NCI-H510A (cell line): ENCODE measurements around the gene KDM6B.
A peak's percentile ranks its signal among the peaks of the same experiment; 100 is the strongest.

Experiments used
- DNase-seq: peaks from one replicate; lab custom pipeline; 2025; lab: John Stamatoyannopoulos, UW

Gene KDM6B

DNA sequence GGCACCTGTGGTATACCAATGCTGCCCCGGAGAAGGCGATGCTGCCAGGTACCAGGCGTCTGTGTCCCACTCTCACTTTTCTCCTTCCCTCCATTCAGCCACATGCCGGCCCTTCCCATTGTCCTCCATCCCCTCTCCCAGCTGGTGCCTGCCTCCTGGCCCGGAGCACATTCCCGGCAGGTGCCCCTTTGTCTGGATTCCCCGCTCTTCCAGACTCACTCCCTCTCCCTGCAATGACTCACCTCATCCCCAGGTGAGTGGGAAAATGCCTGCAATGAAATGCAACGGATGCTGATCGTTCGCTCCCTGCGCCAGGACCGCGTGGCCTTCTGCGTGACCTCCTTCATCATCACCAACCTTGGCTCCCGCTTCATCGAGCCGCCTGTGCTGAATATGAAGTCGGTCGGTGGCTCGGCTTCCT lies 10.4 kb upstream of the KDM6B start:
- DNase-seq = no peak

DNA sequence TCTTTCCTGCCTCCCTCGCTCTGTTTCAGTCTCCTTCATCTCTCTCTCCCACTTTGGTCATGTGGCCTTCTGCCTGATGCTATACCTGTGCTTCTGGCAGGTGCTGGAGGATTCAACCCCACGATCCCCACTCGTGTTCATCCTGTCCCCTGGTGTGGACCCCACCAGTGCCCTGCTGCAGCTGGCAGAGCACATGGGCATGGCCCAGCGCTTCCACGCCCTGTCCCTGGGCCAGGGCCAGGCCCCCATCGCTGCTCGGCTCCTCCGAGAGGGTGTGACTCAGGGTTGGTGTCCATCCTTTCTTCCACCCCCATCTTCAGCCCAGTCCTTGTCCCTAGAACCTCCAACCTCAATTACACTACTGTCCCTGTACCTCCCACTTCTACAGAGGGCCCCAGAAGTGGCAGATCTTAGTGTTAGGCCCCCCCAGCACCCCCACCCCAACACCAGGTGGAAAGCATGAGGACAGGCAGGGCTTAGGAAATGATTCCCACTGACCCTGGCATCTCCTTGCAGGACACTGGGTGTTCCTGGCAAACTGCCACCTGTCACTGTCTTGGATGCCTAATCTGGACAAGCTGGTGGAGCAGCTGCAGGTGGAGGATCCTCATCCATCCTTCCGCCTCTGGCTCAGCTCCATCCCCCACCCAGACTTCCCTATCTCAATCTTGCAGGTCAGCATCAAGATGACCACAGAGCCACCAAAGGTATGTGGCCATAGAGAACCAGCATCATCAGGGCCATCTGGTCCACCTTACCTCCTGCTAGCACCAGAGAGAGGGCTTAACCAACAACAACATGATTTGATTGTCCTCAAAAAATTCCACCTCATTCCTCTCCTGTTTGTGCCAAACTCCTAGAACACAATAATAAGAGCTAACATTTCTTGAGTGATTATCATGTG lies 9.7 kb upstream of the KDM6B start:
- no peak for DNase-seq

GRCh38 chr17:7825206-7825990 lies 8.6 kb upstream of the KDM6B start:
- peak; percentile 8 for DNase-seq

- no peak for DNase-seq
Observed at GRCh38 chr17:7830616-7831015, 3.4 kb upstream of the KDM6B start.

- no peak for DNase-seq
Observed at GRCh38 chr17:7831233-7831632, 2.8 kb upstream of the KDM6B start.

DNA sequence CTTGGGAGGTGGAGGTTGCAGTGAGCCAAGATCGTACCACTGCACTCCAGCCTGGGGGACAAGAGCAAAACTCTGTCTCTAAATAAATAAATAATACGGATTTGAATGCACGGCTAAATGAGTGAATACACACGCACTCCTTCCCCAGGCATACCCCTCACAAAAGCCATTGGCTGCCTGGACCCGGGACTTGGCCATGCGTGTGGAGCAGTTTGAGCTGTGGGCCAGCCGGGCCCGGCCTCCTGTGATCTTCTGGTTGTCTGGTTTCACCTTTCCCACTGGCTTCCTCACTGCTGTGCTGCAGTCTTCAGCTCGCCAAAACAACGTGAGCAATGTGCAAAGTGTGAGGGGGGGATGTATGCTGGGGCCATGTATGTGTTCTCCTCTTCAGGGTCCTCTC lies 1.6 kb upstream of the KDM6B start:
- DNase-seq = no peak

DNA sequence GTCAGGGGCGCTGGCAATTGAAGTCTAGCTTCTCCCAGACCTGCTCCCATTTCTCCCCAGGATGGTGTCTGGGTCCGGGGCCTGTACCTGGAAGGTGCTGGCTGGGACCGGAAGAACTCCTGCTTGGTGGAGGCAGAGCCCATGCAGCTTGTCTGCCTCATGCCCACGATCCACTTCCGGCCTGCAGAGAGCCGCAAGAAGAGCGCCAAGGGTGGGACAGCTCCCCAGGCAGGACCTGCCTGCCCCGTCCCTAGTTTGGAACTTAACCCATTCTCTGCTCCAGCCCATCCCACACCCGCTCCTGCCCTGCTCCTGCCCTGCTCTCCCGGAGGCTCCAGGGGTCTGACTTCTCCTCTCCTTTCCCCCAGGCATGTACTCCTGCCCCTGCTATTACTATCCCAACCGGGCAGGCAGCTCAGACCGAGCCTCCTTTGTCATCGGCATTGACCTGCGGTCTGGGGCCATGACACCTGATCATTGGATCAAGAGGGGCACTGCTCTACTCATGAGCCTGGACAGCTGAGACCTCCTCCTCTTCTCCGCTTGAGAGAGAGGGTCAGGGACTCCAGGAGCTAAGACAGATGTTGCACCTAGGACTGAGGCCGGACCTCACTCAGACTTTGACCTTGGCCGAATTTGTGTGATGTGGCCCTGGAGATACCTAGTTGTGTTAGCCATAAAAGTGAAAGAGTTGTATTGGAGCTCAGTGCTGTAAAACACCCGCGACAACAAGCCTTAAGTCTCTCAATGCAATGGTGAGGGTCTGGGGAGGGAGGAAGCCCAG lies 814 bp upstream of the KDM6B start:
- no peak for DNase-seq

DNA sequence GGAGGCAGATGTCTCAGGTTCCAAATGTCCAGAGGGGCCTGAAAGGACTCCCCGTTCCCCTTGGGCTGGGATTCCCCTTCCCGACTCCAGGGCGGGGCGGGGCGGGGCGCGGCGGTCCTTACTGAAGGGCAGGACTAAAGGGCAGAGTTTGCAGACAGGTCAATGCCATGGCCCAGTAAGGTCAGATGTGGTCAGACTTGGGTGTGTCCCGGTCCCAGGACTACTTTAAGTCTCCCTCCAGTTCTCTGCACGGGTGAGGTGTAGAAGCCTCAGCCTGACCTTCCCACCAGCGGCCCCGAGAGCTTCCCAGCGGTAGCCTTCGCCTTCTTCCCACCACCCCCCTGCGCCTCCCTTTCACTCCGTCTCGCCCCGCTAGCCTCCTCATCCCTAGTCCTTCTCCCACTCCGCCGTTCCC lies 532 bp downstream of the KDM6B start:
- no peak for DNase-seq

- DNase-seq = peak; percentile 93
Observed at GRCh38 chr17:7834957-7835813, 1.2 kb downstream of the KDM6B start.

DNA sequence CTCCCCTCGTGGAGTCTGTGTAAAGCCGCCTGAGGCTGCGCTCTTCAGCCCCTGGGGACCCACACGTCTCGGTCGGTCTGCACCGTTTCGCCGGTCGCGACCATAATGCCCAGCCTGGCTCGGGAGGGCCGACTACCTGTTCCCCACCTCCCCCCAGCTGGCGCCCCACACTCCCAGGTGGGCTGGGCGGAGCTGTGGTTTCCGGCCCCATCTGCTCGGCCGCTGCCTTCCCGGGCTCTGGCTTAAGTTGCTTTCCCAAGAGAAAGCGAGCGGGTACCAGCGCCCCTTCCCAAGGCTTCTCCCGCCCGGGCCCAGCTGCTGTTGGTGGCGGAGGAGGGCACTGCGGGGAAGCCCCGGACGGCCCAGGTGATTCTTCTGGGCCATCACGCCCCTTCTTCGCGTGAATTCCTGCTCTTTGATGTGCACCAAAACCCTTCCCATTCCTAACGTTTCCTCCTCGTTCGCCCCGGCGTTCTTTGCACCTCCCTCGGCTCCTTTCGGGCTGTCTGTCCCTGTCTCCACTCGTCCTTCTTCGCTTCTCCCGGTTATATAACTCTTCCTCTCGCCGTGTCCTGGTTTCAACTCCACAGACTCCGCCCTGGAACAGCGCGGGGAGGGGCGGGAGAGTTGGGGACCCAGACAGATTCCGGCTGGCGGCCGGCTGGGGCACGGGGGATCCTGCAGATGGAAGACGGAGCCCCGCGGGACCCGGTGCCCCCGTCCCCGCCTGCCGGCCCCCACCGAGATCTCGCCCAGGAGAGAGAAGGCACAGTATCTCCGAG lies 2.0 kb downstream of the KDM6B start:
- DNase-seq = peak; percentile 65

- peak; percentile 98 for DNase-seq
Observed at GRCh38 chr17:7836596-7837407, 2.8 kb downstream of the KDM6B start.

- DNase-seq = no peak
Observed at GRCh38 chr17:7837408-7838088, 3.5 kb downstream of the KDM6B start.

- DNase-seq = peak; percentile 54
Observed at GRCh38 chr17:7838090-7839075, 4.4 kb downstream of the KDM6B start.

DNA sequence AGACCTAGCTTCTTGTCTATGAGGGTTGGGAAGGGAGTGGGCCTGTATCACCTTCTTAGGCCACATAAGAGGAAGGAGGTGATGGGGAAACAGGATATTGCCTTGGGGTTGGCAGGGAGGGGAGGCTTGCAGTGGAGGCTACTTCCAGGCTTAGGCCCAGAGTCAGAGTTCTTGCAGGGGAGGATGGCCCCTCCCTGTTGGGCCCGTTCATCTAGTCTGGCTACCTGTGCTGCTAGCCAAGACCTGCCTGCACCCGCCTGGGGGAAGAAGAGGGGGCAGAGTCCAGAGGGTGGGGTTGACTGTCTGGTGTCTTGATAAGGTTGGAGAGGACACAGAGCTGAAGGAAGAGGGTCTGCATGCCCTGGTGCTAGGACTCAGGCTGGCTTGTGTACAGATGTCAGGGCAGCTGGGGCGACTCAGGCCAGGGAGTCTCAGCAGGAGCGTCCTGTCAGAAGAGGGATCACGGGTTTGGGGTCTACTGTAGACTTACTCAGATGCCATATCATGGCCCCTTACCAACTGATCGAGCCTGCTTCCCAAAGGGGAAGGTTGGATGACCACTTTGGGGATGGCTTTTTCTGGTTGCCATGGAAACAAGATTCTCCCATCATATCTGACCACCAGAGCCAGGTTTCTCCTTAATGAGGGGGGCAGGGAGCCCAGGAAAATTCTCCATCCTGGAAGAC lies 5.3 kb downstream of the KDM6B start:
- DNase-seq = no peak

GRCh38 chr17:7839876-7840261 lies 5.9 kb downstream of the KDM6B start:
- DNase-seq = peak; percentile 25

DNA sequence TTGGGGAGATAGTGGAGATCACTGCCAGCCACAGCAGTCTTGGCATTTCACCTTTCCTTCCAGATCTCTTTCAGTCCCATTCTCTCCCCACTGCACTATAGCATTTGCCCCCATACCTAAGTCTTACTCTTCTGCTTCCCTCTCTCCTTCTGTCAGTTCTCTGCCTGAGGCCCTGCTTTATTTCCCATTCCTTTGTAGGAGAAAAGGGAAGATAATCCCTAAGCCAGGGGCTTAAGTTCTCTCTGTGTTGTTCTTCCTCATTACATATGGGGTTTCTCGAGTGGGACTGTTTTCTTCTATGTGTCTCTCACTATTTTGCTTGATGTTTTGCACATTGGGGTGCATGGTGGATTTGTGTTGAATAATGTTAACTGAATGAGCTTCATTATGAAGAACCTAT lies 6.4 kb downstream of the KDM6B start:
- DNase-seq = no peak

DNA sequence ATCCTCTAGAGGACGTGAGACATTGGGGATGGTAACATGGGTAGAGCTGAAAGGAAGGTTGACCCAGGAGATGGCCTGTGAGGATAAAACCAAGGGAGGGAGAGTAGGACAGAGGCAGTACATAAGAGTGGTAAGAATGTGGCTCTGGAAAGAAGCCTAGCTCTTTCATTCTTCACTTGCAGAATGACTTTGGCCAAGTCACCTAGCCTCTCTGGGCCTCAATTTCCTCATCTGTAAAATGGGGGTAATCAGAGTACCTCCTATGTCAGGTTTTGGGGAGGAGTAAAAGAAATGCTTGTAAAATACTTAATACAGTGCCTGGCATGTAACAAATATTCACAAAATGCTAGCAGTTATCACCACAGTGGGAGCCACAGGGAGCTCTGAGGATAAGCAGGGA lies 6.9 kb downstream of the KDM6B start:
- no peak for DNase-seq
